Liver (tissue), 3 donors: ENCODE results near the gene CCDC112.

ENCODE experiments used
- CTCF ChIP-seq: fragments of 150-350 bp; IDR thresholded peaks from 2 replicates; pipeline ENCODE4 v1.5.1; 2017; ENCODE audit warnings: improper control_type of control experiment, low read depth, low read length; ENCODE audit not compliant: missing input control
- FOXA2 ChIP-seq: IDR thresholded peaks from 2 replicates; pipeline ENCODE4 v1.6.1; 2016; ENCODE audit warnings: antibody characterized with exemption
- GABPA ChIP-seq, 2 donors: IDR thresholded peaks in 1 of 2; conservative IDR thresholded peaks in 1 of 2; 2 replicates each; pipeline ENCODE4 v1.6.1; 2016; ENCODE audit warnings: antibody characterized with exemption in 2 of 2, mild to moderate bottlenecking in 1 of 2, moderate library complexity in 1 of 2
- HNF4A ChIP-seq, 2 donors: conservative IDR thresholded peaks; 2 replicates each; pipeline ENCODE4 v1.6.1; 2016; ENCODE audit warnings: antibody characterized with exemption in 2 of 2, mild to moderate bottlenecking in 2 of 2
- HNF4G ChIP-seq: IDR thresholded peaks from 2 replicates; pipeline ENCODE4 v1.6.1; 2016; ENCODE audit warnings: antibody characterized with exemption
- JUND ChIP-seq, 2 donors: IDR thresholded peaks; 2 replicates each; pipeline ENCODE4 v1.6.1; 2016; ENCODE audit warnings: antibody characterized with exemption in 2 of 2
- MAX ChIP-seq: IDR thresholded peaks from 2 replicates; pipeline ENCODE4 v1.6.1; 2016; ENCODE audit warnings: antibody characterized with exemption
- NR2F2 ChIP-seq: IDR thresholded peaks from 2 replicates; pipeline ENCODE4 v1.6.1; 2016; ENCODE audit warnings: antibody characterized with exemption
- RAD21 ChIP-seq, 2 donors: IDR thresholded peaks; 2 replicates each; pipeline ENCODE4 v1.6.1; 2016; ENCODE audit warnings: antibody characterized with exemption in 2 of 2, mild to moderate bottlenecking in 2 of 2
- REST ChIP-seq: IDR thresholded peaks from 2 replicates; pipeline ENCODE4 v1.6.1; 2016; ENCODE audit warnings: antibody characterized with exemption, mild to moderate bottlenecking
- RXRA ChIP-seq, 2 donors: IDR thresholded peaks; 2 replicates each; pipeline ENCODE4 v1.6.1; 2017 to 2018; ENCODE audit warnings: antibody characterized with exemption in 2 of 2, mild to moderate bottlenecking in 1 of 2
- TAF1 ChIP-seq: conservative IDR thresholded peaks from 2 replicates; pipeline ENCODE4 v1.6.1; 2016; ENCODE audit warnings: antibody characterized with exemption, mild to moderate bottlenecking
- YY1 ChIP-seq: IDR thresholded peaks from 2 replicates; pipeline ENCODE4 v1.6.1; 2016; ENCODE audit warnings: antibody characterized with exemption, mild to moderate bottlenecking
- donor health status: healthy.
- donor health status: healthy.

GRCh38 chr5:115295777-115296123 is 704 bp downstream of the CCDC112 start:
- no peak for TF ChIP-seq CTCF
- no peak for TF ChIP-seq HNF4A (conservative IDR thresholded peaks at IDR 0.05)
- no peak for TF ChIP-seq RAD21 (IDR thresholded peaks at IDR 0.05)
- TF ChIP-seq JUND (IDR thresholded peaks at IDR 0.05), result no peak
- no peak for TF ChIP-seq REST
- TF ChIP-seq YY1, result no peak
- TF ChIP-seq MAX, result no peak
- TF ChIP-seq TAF1, result no peak
- TF ChIP-seq FOXA2, result no peak
- TF ChIP-seq NR2F2, result no peak
- no peak for TF ChIP-seq GABPA (IDR thresholded peaks at IDR 0.05 in 1 of 2, conservative IDR thresholded peaks at IDR 0.05 in 1 of 2)
- TF ChIP-seq HNF4G, result no peak
- no peak for TF ChIP-seq RXRA (IDR thresholded peaks at IDR 0.05)
